Adipose tissue (tissue), 3 donors: Measurements from ENCODE around the gene UHRF1. TPM values are rescaled to one million over a fixed set of nuclear protein-coding genes. Genes with fewer than 3 reads are reported as not detected.

Source experiments
- H3K27ac ChIP-seq: one replicate; pipeline ENCODE4 v1.5.1; 2013; ENCODE audit warnings: low read depth, low read length
- WGBS, 3 donors: extraction: QIAGEN DNeasy Blood & Tissue Kit; methylation state at CpG; one replicate each; pipeline ENCODE4 v1.1.7; 2013; 5-methylcytosine and 5-hydroxymethylcytosine counted together
- polyA plus RNA-seq, 3 donors: library from polyadenylated mRNA; stranded (reverse); fragments of 200-250 nt; gene quantifications; one replicate each; pipeline ENCODE4 v1.2.3, GENCODE V29; 2013
- donor health status: healthy with polysubstance abuse.
- donor health status: Bipolar disorder and iron deficiency.
- donor health status: healthy.

Gene UHRF1
- polyA plus RNA-seq, 3 donors, result 0.25 to 0.49 (median 0.45) TPM

- 88 to 93% (median 92%) methylated on average over 6 of the region's 6 CpGs for WGBS, 3 donors
- H3K27ac ChIP-seq, result no peak overlapping the region
Measured at GRCh38 chr19:5000120-5000611, 90.9 kb downstream of the UHRF1 start.

GRCh38 chr19:5001615-5002014 lies 92.3 kb downstream of the UHRF1 start:
- 61 to 71% (median 69%) methylated on average over 3 of the region's 3 CpGs for WGBS, 3 donors
- H3K27ac ChIP-seq, result no peak overlapping the region

GRCh38 chr19:5002143-5002542 lies 92.8 kb downstream of the UHRF1 start:
- WGBS, 3 donors, result 67 to 90% (median 76%) methylated on average over 4 of the region's 4 CpGs
- no peak overlapping the region for H3K27ac ChIP-seq

GRCh38 chr19:5003781-5004180 lies 94.5 kb downstream of the UHRF1 start:
- 90 to 93% (median 93%) methylated on average over 18 of the region's 18 CpGs for WGBS, 3 donors
- H3K27ac ChIP-seq, result no peak overlapping the region

GRCh38 chr19:5005096-5005495 lies 95.8 kb downstream of the UHRF1 start:
- WGBS, 3 donors, result 72 to 85% (median 80%) methylated on average over 5 of the region's 5 CpGs
- H3K27ac ChIP-seq, result no peak overlapping the region

GRCh38 chr19:5006201-5006600 lies 96.9 kb downstream of the UHRF1 start:
- 42 to 70% (median 59%) methylated on average over 9 to 10 of the region's 10 CpGs for WGBS, 3 donors
- H3K27ac ChIP-seq, result no peak overlapping the region

- H3K27ac ChIP-seq, result no peak overlapping the region
- WGBS, 3 donors, result 88 to 95% (median 91%) methylated on average over 9 to 13 of the region's 13 CpGs
Measured at GRCh38 chr19:5006821-5007220, 97.5 kb downstream of the UHRF1 start.

Other genes starting within 250 kb of the UHRF1 start
- 100 to 1,000 TPM in 2 of 3 donors, 10 to 100 TPM in 1; 53.1 to 168 (median 129) TPM for gene MYDGF, start 239.2 kb upstream of the UHRF1 start, polyA plus RNA-seq
- gene DPP9, start 185.7 kb upstream of the UHRF1 start, polyA plus RNA-seq, result 10 to 100 TPM; 18.6 to 36.4 (median 23.4) TPM
- 1 to 10 TPM; 3.3 to 6.1 (median 5.5) TPM for gene FEM1A, start 117.8 kb upstream of the UHRF1 start, polyA plus RNA-seq
- gene TICAM1, start 77.8 kb upstream of the UHRF1 start, polyA plus RNA-seq, result 10 to 100 TPM in 1 of 3 donors, 1 to 10 TPM in 2; 5.9 to 16.3 (median 9.6) TPM
- gene PLIN3, start 41.8 kb upstream of the UHRF1 start, polyA plus RNA-seq, result 10 to 100 TPM; 22.0 to 55.5 (median 46.2) TPM
- under 1 TPM in 2 of 3 donors, not detected in 1; 0.05 to 0.09 TPM for gene ARRDC5, start 6.6 kb upstream of the UHRF1 start, polyA plus RNA-seq
- 10 to 100 TPM in 2 of 3 donors, 1 to 10 TPM in 1; 8.6 to 17.5 (median 16.1) TPM for gene KDM4B, start 59.6 kb downstream of the UHRF1 start, polyA plus RNA-seq